H1 (cell line): ENCODE data around the gene RFPL2. TPM values are rescaled to one million over a fixed set of nuclear protein-coding genes. Genes with fewer than 3 reads are reported as not detected.

ENCODE experiments used
- CTCF ChIA-PET: fragments of 300-600 bp; sonication (Branson Sonifier 250); formaldehyde crosslinking; loops from one replicate; lab custom pipeline; 2021; ENCODE audit not compliant: partially characterized antibody; lab: Charles Lee
- POLR2A ChIA-PET: fragments of 300-600 bp; sonication (Branson Sonifier 250); formaldehyde crosslinking; loops from one replicate; lab custom pipeline; 2021; ENCODE audit warnings: inconsistent platforms; ENCODE audit not compliant: partially characterized antibody; lab: Charles Lee
- DNase-seq, 2 experiments: peaks; one replicate each; pipeline versions ENCODE4 v3.0.0 to v3.0.0-alpha.2; 2010 to 2022; ENCODE audit warnings: low spot score in 2 of 2, low read depth in 1 of 2, mixed read lengths in 1 of 2
- FAIRE-seq: peaks from 2 replicates; lab custom pipeline; 2011; peaks lifted over from hg19 to GRCh38; lab: Jason Lieb, UNC
- H2AFZ ChIP-seq: 2 replicates; pipeline ENCODE4 v1.8.1; 2012; ENCODE audit warnings: low read length, inconsistent platforms
- H2AK5ac ChIP-seq: 2 replicates; pipeline ENCODE4 v1.6.1; 2013; ENCODE audit warnings: low read depth, low read length
- H2BK120ac ChIP-seq: replicated peaks from 2 replicates; pipeline ENCODE3; 2013; ENCODE audit warnings: low read depth, low read length, inconsistent platforms
- H2BK12ac ChIP-seq: 2 replicates; pipeline ENCODE4 v1.6.1; 2013; ENCODE audit warnings: low read depth, low read length
- H2BK15ac ChIP-seq: 2 replicates; pipeline ENCODE4 v1.6.1; 2013; ENCODE audit warnings: low read length
- H2BK20ac ChIP-seq: 2 replicates; pipeline ENCODE4 v1.6.1; 2013; ENCODE audit warnings: low read length
- H2BK5ac ChIP-seq: 2 replicates; pipeline ENCODE4 v1.6.1; 2013; ENCODE audit warnings: low read depth, low read length
- H3K14ac ChIP-seq: 2 replicates; pipeline ENCODE4 v1.6.1; 2013; ENCODE audit warnings: inconsistent platforms; ENCODE audit not compliant: insufficient read length
- H3K18ac ChIP-seq: 2 replicates; pipeline ENCODE4 v1.6.1; 2013; ENCODE audit warnings: low read length; ENCODE audit errors: extremely low read depth
- H3K23ac ChIP-seq: 2 replicates; pipeline ENCODE4 v1.6.1; 2013; ENCODE audit warnings: inconsistent platforms; ENCODE audit not compliant: insufficient read length
- H3K23me2 ChIP-seq: 2 replicates; pipeline ENCODE4 v1.6.1; 2013; ENCODE audit warnings: low read depth, low read length
- H3K27ac ChIP-seq: 2 replicates; pipeline ENCODE4 v1.6.1; 2011; ENCODE audit warnings: low read depth, low read length, inconsistent platforms
- H3K27me3 ChIP-seq, 4 experiments: replicated peaks in 1 of 4; 1 replicate in 1 of 4; 2 replicates in 3 of 4; pipeline versions ENCODE4 v1.6.1 to v1.8.1; 2011 to 2013; ENCODE audit warnings: low read length in 3 of 4, mild to moderate bottlenecking in 3 of 4, inconsistent platforms in 2 of 4, mixed read lengths in 2 of 4, moderate library complexity in 1 of 4; ENCODE audit not compliant: control insufficient read depth in 3 of 4, insufficient read depth in 3 of 4; ENCODE audit errors: extremely low read depth in 1 of 4
- H3K36me3 ChIP-seq, 4 experiments: 2 replicates each; pipeline versions ENCODE4 v1.6.1 to v1.8.1; 2011 to 2013; ENCODE audit warnings: mild to moderate bottlenecking in 4 of 4, low read length in 3 of 4, moderate library complexity in 2 of 4, control low read depth in 1 of 4, inconsistent platforms in 1 of 4; ENCODE audit not compliant: insufficient read depth in 4 of 4, control insufficient read depth in 2 of 4
- H3K4ac ChIP-seq: replicated peaks from 2 replicates; pipeline ENCODE3; 2013; ENCODE audit warnings: low read length, low read depth, mixed read lengths, inconsistent platforms; ENCODE audit not compliant: insufficient read length
- H3K4me1 ChIP-seq, 4 experiments: replicated peaks in 1 of 4; 1 replicate in 1 of 4; 2 replicates in 3 of 4; pipeline versions ENCODE4 v1.6.1 to v1.8.1; 2011 to 2013; ENCODE audit warnings: low read length in 3 of 4, inconsistent platforms in 2 of 4, mixed read lengths in 1 of 4; ENCODE audit not compliant: insufficient read depth in 4 of 4, control insufficient read depth in 3 of 4
- H3K4me2 ChIP-seq, 2 experiments: 2 replicates each; pipeline versions ENCODE4 v1.6.1 to v1.8.1; 2011 to 2013; ENCODE audit warnings: low read depth in 2 of 2, low read length in 2 of 2, control low read depth in 1 of 2, inconsistent platforms in 1 of 2, mild to moderate bottlenecking in 1 of 2; ENCODE audit not compliant: insufficient read depth in 1 of 2
- H3K4me3 ChIP-seq, 4 experiments: fragments of 200-600, 300-600 bp in 1 of 4; sonication (generic), shearing (Covaris generic), sonication (Bioruptor Twin) in 1 of 4; 2 replicates each; pipeline versions ENCODE4 v1.5.1 to v1.8.1; 2011 to 2016; ENCODE audit warnings: low read length in 4 of 4, low read depth in 3 of 4, control low read depth in 2 of 4, inconsistent platforms in 2 of 4, mild to moderate bottlenecking in 2 of 4, mixed read lengths in 1 of 4, moderate library complexity in 1 of 4; ENCODE audit not compliant: insufficient read depth in 2 of 4; ENCODE audit errors: extremely low read depth in 1 of 4
- H3K56ac ChIP-seq: replicated peaks from 2 replicates; pipeline ENCODE3; 2013; ENCODE audit warnings: low read depth, mild to moderate bottlenecking, mixed read lengths, low read length, inconsistent platforms; ENCODE audit not compliant: insufficient read length
- H3K79me1 ChIP-seq: 2 replicates; pipeline ENCODE4 v1.6.1; 2013; ENCODE audit warnings: low read depth, low read length, control low read depth
- H3K79me2 ChIP-seq, 2 experiments: 2 replicates each; pipeline versions ENCODE4 v1.6.1 to v1.8.1; 2012 to 2013; ENCODE audit warnings: low read length in 2 of 2, mild to moderate bottlenecking in 2 of 2, inconsistent platforms in 1 of 2; ENCODE audit not compliant: insufficient read depth in 2 of 2, control insufficient read depth in 1 of 2
- H3K9ac ChIP-seq, 4 experiments: replicated peaks in 1 of 4; 1 replicate in 1 of 4; 2 replicates in 3 of 4; pipeline versions ENCODE4 v1.6.1 to v1.8.1; 2011 to 2013; ENCODE audit warnings: low read depth in 3 of 4, low read length in 3 of 4, control low read depth in 2 of 4, mild to moderate bottlenecking in 2 of 4, moderate library complexity in 2 of 4, inconsistent platforms in 1 of 4; ENCODE audit errors: extremely low read depth in 1 of 4
- H3K9me3 ChIP-seq, 2 experiments: 2 replicates each; pipeline versions ENCODE4 v1.6.1 to v1.8.1; 2012 to 2013; ENCODE audit warnings: mild to moderate bottlenecking in 2 of 2, moderate library complexity in 2 of 2, control low read depth in 1 of 2, inconsistent platforms in 1 of 2, low read depth in 1 of 2, low read length in 1 of 2, mixed read lengths in 1 of 2; ENCODE audit not compliant: insufficient read depth in 2 of 2
- H4K20me1 ChIP-seq, 2 experiments: replicated peaks in 1 of 2; 2 replicates each; pipeline versions ENCODE3 to v1.8.1; 2011 to 2013; ENCODE audit warnings: inconsistent platforms in 2 of 2, low read length in 2 of 2, mild to moderate bottlenecking in 1 of 2; ENCODE audit not compliant: insufficient read depth in 2 of 2, control insufficient read depth in 1 of 2
- H4K5ac ChIP-seq: 2 replicates; pipeline ENCODE4 v1.6.1; 2013; ENCODE audit warnings: low read length, low read depth, mixed read lengths, inconsistent platforms; ENCODE audit not compliant: insufficient read length
- H4K8ac ChIP-seq: 2 replicates; pipeline ENCODE4 v1.8.0; 2013; ENCODE audit warnings: mild to moderate bottlenecking, moderate library complexity, low read length, inconsistent platforms; ENCODE audit not compliant: insufficient read depth; ENCODE audit errors: extremely low read depth
- H4K91ac ChIP-seq: replicated peaks from 2 replicates; pipeline ENCODE3; 2013; ENCODE audit warnings: low read length, mixed read lengths, inconsistent platforms; ENCODE audit not compliant: insufficient read length
- FOSL1 ChIP-seq: IDR thresholded peaks from 2 replicates; pipeline ENCODE4 v1.6.1; 2011; ENCODE audit warnings: mild to moderate bottlenecking, low read depth, low read length, moderate library complexity; ENCODE audit not compliant: insufficient read depth
- HDAC2 ChIP-seq, 2 experiments: fragments of 300-600 bp in 1 of 2; sonication (generic) in 1 of 2; IDR thresholded peaks; 2 replicates each; pipeline ENCODE4 v1.6.1; 2011 to 2012; ENCODE audit warnings: low read depth in 2 of 2, low read length in 2 of 2, mild to moderate bottlenecking in 2 of 2, moderate library complexity in 2 of 2, borderline replicate concordance in 1 of 2, inconsistent platforms in 1 of 2
- YY1 ChIP-seq: IDR thresholded peaks from 2 replicates; pipeline ENCODE4 v1.6.1; 2011; ENCODE audit warnings: low read depth, mild to moderate bottlenecking, low read length
- WGBS, 2 experiments: shearing (Covaris generic) in 1 of 2; methylation state at CpG; one replicate each; pipeline versions ENCODE4 v1.1.6 to v1.1.7; 2013 to 2015; ENCODE audit warnings: low lambda C conversion rate in 2 of 2, mixed read lengths in 2 of 2, inconsistent platforms in 1 of 2, low coverage in 1 of 2, missing lambda C conversion rate in 1 of 2; ENCODE audit not compliant: insufficient replicate concordance in 2 of 2, insufficient coverage in 1 of 2, insufficient read length in 1 of 2; ENCODE audit errors: extremely low coverage in 1 of 2, missing lambda C conversion rate in 1 of 2; 5-methylcytosine and 5-hydroxymethylcytosine counted together
- polyA plus RNA-seq, 7 experiments: library from polyadenylated mRNA; depleted of rRNA in 3 of 7; stranded (reverse) in 5 of 7; unstranded in 2 of 7; fragments of >200 nt in 5 of 7; fragments of 200-250 nt in 2 of 7; gene quantifications; 1 replicate in 5 of 7; 2 replicates in 1 of 7; 4 replicates in 1 of 7; pipeline versions ENCODE4 v1.2.1 to v1.2.3, GENCODE V29; 2011 to 2013; ENCODE audit warnings: missing spikeins in 2 of 7, mixed read lengths in 2 of 7
- total RNA-seq: library from RNA; stranded (reverse); fragmentation: NEBNext Ultra II Directional; extraction: Animal tissue kit (Norgen Biotek cat#: 25700); gene quantifications from 2 replicates; pipeline ENCODE4 v1.2.1, GENCODE V29; 2021

RFPL2 gene
- total and polyA plus RNA-seq, 2 of the 8 experiments (the other 6 are each of a cell fraction or from before 2014, with no cell fraction given): 0.15 to 0.19 TPM

DNA sequence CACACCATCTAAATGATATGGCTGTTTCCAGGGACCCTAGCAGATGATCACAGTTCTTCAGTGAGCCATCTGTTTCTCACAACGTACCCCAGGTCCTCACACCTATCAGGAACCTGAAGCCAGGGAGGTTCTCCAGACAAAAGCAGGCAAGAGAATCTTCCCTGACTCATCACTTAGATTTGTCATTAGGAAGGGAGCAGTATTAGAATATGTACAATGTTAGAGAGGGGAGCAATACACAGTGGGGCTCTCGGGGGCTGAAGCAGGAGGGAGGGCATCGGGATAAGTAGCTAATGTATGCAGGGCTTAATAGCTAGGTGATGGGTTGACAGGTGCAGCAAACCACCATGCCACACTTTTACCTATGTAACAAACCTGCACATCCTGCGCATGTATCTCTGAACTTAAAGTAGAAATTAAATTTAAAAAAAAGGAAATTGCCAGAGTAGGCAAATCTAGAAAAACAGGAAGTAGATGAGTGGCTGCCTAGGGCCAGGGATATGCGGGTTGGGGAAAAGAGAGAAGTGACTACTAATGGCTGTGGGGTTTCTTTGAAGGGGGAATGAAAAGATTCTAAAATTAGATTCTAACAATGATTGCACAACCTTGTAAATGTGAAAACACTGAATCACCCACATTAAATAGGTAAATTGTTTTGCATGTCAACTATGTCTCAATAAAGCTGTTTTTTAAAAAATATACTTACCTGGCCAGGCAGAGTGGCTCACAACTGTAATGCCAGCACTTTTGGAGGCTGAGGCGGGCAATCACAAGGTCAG is 60.2 kb downstream of the RFPL2 start:
- Histone ChIP-seq H3K79me1 (no peaks in the 10 kb centered on the region), H3K4me2 (no peak overlapping the region), H2BK12ac (no peak overlapping the region), H3K27me3 (no peaks in the 10 kb centered on the region), H3K4ac (no peak overlapping the region), H2BK120ac (no peak overlapping the region), H3K14ac (no peak overlapping the region), H2BK5ac (no peak overlapping the region), H3K23ac (no peak overlapping the region), H4K5ac (no peak overlapping the region), H3K4me1 (no peaks in the 10 kb centered on the region), H2BK15ac (no peak overlapping the region), H2BK20ac (no peak overlapping the region), H3K18ac (no peak overlapping the region), H2AK5ac (no peak overlapping the region), H3K56ac (no peak overlapping the region), H3K4me3 (no peak overlapping the region), H4K20me1 (no peaks in the 10 kb centered on the region), H3K9me3 (no peaks in the 10 kb centered on the region), H3K27ac (no peak overlapping the region), H4K8ac (no peak overlapping the region), H3K79me2 (no peaks in the 10 kb centered on the region), H3K36me3 (no peaks in the 10 kb centered on the region), H3K9ac (no peak overlapping the region), H4K91ac (no peak overlapping the region), H3K23me2 (no peaks in the 10 kb centered on the region), H2AFZ (no peak overlapping the region)
- WGBS, 2 experiments: 85% methylated on average over 6 of the region's 6 CpGs; no CpG with 5 or more reads in 1 of the 2 experiments
- TF ChIP-seq YY1: no peak
- no peak for TF ChIP-seq HDAC2 (IDR thresholded peaks at IDR 0.05; ENCODE audit: borderline replicate concordance in 1 of 2, low read depth in 2 of 2, low read length in 2 of 2)
- TF ChIP-seq FOSL1: no peak
- POLR2A ChIA-PET: interaction anchor here (1.0 kb wide), 1 partner anchor 277 kb away, joined by 3 read pairs; no protein-coding TSS in a partner anchor
- DNase-seq: peak in 1 of 2 experiments; percentile 23
- no peak for FAIRE-seq
- CTCF ChIA-PET: interaction anchor here (0.8 to 4.4 kb wide), 2 partner anchors 14 to 301 kb away, joined by 3 to 20 read pairs; no protein-coding TSS in a partner anchor
